B cell (primary cell): Measurements from ENCODE around the gene SPATA2.

Source experiments
- EZH2 ChIP-seq: IDR thresholded peaks from 2 replicates; pipeline ENCODE4 v1.6.1; 2012; ENCODE audit warnings: borderline replicate concordance, low read depth, mild to moderate bottlenecking, moderate library complexity, low read length; ENCODE audit not compliant: insufficient read depth, poor library complexity, severe bottlenecking
- TF ChIP-seq, protein P1 (sequence below): fragments of 200-600 bp; IDR thresholded peaks from one replicate; pipeline ENCODE4 v1.8.0; 2022; ENCODE audit warnings: antibody characterized with exemption, mild to moderate bottlenecking

DNA sequence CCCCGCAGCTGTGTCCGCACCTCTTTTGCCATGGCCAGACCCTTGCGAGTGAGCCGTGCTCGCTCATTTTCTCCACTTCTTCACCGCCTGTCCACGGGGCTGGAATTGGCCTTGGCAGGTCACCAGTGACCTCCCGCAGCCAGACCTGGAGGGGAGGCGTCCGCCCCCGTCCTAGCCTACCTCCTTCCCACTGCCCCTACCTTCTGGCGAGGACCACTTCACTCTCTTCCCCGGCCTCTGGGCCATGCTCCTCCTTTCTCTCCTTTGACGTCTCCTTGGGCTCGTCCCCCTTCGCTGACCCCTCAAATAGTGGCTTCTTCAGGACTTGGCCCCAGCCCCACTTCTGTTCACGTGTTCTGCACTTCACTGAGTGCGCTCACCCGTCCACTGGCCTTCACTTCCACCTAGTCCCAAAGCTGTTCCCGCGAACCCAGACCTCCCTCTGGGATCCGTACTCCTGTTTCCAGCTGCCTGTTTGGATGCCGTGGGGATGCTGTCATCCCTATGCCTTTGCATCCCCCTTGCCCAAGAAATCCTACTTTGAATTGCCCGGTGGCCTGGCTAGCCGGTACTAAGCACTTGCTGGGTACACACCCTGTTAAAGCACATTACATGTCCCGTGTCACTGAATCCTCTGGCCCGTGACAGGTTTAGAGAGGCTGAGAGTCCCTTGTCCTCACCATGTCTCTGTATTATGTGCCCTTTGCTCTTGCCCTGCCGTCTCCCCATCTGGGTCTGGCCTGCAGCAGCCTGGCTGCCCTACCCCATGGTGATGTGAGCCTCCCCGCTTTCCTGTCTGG is 33.0 kb downstream of the SPATA2 start:
- TF ChIP-seq, protein P1, sequence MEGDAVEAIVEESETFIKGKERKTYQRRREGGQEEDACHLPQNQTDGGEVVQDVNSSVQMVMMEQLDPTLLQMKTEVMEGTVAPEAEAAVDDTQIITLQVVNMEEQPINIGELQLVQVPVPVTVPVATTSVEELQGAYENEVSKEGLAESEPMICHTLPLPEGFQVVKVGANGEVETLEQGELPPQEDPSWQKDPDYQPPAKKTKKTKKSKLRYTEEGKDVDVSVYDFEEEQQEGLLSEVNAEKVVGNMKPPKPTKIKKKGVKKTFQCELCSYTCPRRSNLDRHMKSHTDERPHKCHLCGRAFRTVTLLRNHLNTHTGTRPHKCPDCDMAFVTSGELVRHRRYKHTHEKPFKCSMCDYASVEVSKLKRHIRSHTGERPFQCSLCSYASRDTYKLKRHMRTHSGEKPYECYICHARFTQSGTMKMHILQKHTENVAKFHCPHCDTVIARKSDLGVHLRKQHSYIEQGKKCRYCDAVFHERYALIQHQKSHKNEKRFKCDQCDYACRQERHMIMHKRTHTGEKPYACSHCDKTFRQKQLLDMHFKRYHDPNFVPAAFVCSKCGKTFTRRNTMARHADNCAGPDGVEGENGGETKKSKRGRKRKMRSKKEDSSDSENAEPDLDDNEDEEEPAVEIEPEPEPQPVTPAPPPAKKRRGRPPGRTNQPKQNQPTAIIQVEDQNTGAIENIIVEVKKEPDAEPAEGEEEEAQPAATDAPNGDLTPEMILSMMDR: no peak
- no peak for TF ChIP-seq EZH2
